ENCODE results near the gene BTG4. TPM values are rescaled to one million over a fixed set of nuclear protein-coding genes. Genes with fewer than 3 reads are reported as not detected.

Gene BTG4
- total and polyA plus RNA-seq, 2 of the 8 experiments (the other 6 are each of a cell fraction or from before 2014, with no cell fraction given) = 0.06 TPM; not detected in 1

DNA sequence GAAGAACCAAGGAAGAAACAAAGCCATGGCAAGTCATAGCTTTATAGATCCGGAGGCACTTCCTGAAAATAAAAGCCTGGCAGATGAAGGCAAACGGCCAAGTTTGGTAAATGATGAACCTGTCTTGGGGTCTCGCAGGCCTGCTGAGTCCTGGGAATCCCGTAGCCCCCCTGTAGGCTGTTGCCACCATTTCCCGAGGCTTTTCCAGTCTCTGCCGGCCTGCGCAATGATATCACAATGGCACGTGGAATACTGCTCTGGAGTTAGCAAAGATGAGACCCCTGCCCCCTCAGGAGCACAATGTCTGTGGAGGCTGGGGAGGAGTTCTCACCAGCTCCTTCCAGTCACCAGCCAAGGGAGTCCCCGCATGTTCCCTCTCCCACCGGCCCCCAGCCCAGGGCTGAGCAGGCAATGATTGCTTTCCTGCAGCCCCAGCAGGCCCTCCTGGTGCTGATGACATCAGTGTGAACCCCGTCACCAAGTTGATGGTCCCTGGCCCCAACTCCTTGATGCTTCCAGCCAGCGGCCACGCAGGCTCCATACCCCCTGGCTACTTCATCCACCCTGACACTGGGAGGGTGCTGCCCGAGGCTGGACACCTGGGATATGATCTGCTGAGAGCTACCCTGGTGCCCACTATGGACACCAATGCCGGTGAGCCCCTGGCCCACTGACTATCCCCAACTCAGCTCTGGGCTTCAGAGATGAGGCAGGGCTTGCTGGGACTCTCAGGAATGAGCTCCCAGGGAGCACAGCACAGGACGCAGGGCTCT lies 55.9 kb downstream of the BTG4 start:
- no peak overlapping the region for H3K9ac ChIP-seq (replicated peaks in 1 of 4; ENCODE audit: extremely low read depth in 1 of 4, low read depth in 3 of 4, low read length in 3 of 4)
- no peak overlapping the region for H3K18ac ChIP-seq (ENCODE audit: extremely low read depth, low read length)
- peaks cover 3% of the 10 kb centered on the region; the same call in 1 of the 2 replicates for H3K23me2 ChIP-seq (ENCODE audit: low read depth, low read length)
- H2BK15ac ChIP-seq (ENCODE audit: low read length) = no peak overlapping the region
- H3K4ac ChIP-seq (replicated peaks; ENCODE audit: insufficient read length, low read depth, low read length) = no peak overlapping the region
- peaks cover 0 to 7% (median 4%) of the 10 kb centered on the region in 4 experiments; a peak in 3 of 7 replicates for H3K4me1 ChIP-seq (replicated peaks in 1 of 4; ENCODE audit: control insufficient read depth in 3 of 4, insufficient read depth in 4 of 4, low read length in 3 of 4)
- no peak overlapping the region for H3K56ac ChIP-seq (replicated peaks; ENCODE audit: insufficient read length, low read depth, low read length)
- no peak overlapping the region for H4K8ac ChIP-seq (ENCODE audit: extremely low read depth, insufficient read depth, low read length)
- FAIRE-seq (no peak), DNase-seq (ENCODE audit: low read depth in 1 of 2, low spot score in 2 of 2) (no peak)
- no peak overlapping the region for H4K91ac ChIP-seq (replicated peaks; ENCODE audit: insufficient read length, low read length)
- H3K79me1 ChIP-seq (ENCODE audit: low read depth, low read length) = no peaks in the 10 kb centered on the region
- no peak overlapping the region for H2BK20ac ChIP-seq (ENCODE audit: low read length)
- H3K79me2 ChIP-seq (ENCODE audit: control insufficient read depth in 1 of 2, insufficient read depth in 2 of 2, low read length in 2 of 2) = no peaks in the 10 kb centered on the region
- no peaks in the 10 kb centered on the region for H3K9me3 ChIP-seq (ENCODE audit: insufficient read depth in 2 of 2, low read depth in 1 of 2, low read length in 1 of 2)
- no peak overlapping the region for H2AK5ac ChIP-seq (ENCODE audit: low read depth, low read length)
- no peak overlapping the region for H3K4me2 ChIP-seq (ENCODE audit: insufficient read depth in 1 of 2, low read depth in 2 of 2, low read length in 2 of 2)
- WGBS, 2 experiments (ENCODE audit: extremely low coverage in 1 of 2, insufficient coverage in 1 of 2, insufficient read length in 1 of 2, insufficient replicate concordance in 2 of 2, low coverage in 1 of 2, low lambda C conversion rate in 2 of 2, missing lambda C conversion rate in 1 of 2) = 90% methylated on average over 15 of the region's 16 CpGs; no CpG with 5 or more reads in 1 of the 2 experiments
- H4K5ac ChIP-seq (ENCODE audit: insufficient read length, low read depth, low read length) = no peak overlapping the region
- ChIA-PET POLR2A (ENCODE audit: partially characterized antibody) (no interaction called here), CTCF (ENCODE audit: partially characterized antibody) (interaction anchor here (1.1 to 4.5 kb wide), 13 partner anchors 8 to 162 kb away, joined by 3 to 28 read pairs (median 6); partner anchors contain the start of genes BTG4 and HOATZ)
- no peak overlapping the region for H3K14ac ChIP-seq (ENCODE audit: insufficient read length)
- no peaks in the 10 kb centered on the region for H3K36me3 ChIP-seq (ENCODE audit: control insufficient read depth in 2 of 4, insufficient read depth in 4 of 4, low read length in 3 of 4)
- H3K23ac ChIP-seq (ENCODE audit: insufficient read length) = no peak overlapping the region
- no peaks in the 10 kb centered on the region for H4K20me1 ChIP-seq (replicated peaks in 1 of 2; ENCODE audit: control insufficient read depth in 1 of 2, insufficient read depth in 2 of 2, low read length in 2 of 2)
- no peak overlapping the region for H2BK120ac ChIP-seq (replicated peaks; ENCODE audit: low read depth, low read length)
- no peak overlapping the region for H2AFZ ChIP-seq (ENCODE audit: low read length)
- no peak overlapping the region for H2BK5ac ChIP-seq (ENCODE audit: low read depth, low read length)
- no peak overlapping the region for H2BK12ac ChIP-seq (ENCODE audit: low read depth, low read length)
- no peak overlapping the region for H3K27ac ChIP-seq (ENCODE audit: low read depth, low read length)
- H3K4me3 ChIP-seq (ENCODE audit: extremely low read depth in 1 of 4, insufficient read depth in 2 of 4, low read depth in 3 of 4, low read length in 4 of 4) = no peak overlapping the region
- H3K27me3 ChIP-seq (replicated peaks in 1 of 4; ENCODE audit: control insufficient read depth in 3 of 4, extremely low read depth in 1 of 4, insufficient read depth in 3 of 4, low read length in 3 of 4) = no peaks in the 10 kb centered on the region
- TF ChIP-seq CEBPB (IDR thresholded peaks at IDR 0.05; ENCODE audit: low read depth, low read length) (no peak), GTF2F1 (IDR thresholded peaks at IDR 0.05; ENCODE audit: borderline replicate concordance, low read depth, low read length) (no peak), SIN3A (conservative IDR thresholded peaks at IDR 0.05 in 1 of 2, IDR thresholded peaks at IDR 0.05 in 1 of 2; ENCODE audit: low read depth in 1 of 2, low read length in 2 of 2) (no peak), SIX5 (IDR thresholded peaks at IDR 0.05; ENCODE audit: low read depth, low read length) (no peak), SUZ12 (IDR thresholded peaks at IDR 0.05; ENCODE audit: low read length) (no peak), BRCA1 (IDR thresholded peaks at IDR 0.05; ENCODE audit: low read depth, low read length) (no peak), POLR2AphosphoS5 (IDR thresholded peaks at IDR 0.05; ENCODE audit: low read depth, low read length) (no peak), ASH2L (IDR thresholded peaks at IDR 0.05; ENCODE audit: low read length) (no peak), HDAC2 (IDR thresholded peaks at IDR 0.05; ENCODE audit: borderline replicate concordance in 1 of 2, low read depth in 2 of 2, low read length in 2 of 2) (no peak), NANOG (IDR thresholded peaks at IDR 0.05; ENCODE audit: insufficient read depth, low read depth, low read length, poor library complexity, severe bottlenecking) (no peak)
- TF ChIP-seq, protein P1, sequence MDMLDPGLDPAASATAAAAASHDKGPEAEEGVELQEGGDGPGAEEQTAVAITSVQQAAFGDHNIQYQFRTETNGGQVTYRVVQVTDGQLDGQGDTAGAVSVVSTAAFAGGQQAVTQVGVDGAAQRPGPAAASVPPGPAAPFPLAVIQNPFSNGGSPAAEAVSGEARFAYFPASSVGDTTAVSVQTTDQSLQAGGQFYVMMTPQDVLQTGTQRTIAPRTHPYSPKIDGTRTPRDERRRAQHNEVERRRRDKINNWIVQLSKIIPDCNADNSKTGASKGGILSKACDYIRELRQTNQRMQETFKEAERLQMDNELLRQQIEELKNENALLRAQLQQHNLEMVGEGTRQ (IDR thresholded peaks at IDR 0.05; ENCODE audit: low read length) = no peak

All from H1 (cell line).